ENCODE results near the gene SCMH1.

- TF ChIP-seq CTCF (IDR thresholded peaks at IDR 0.05), result no peak
- no peak for TF ChIP-seq POLR2A (IDR thresholded peaks at IDR 0.05)
Observed at GRCh38 chr1:41242342-41243078, 404 bp upstream of the SCMH1 start.
